Heart left ventricle (tissue), 16 donors: ENCODE results near the gene DGKA. TPM values are rescaled to one million over a fixed set of nuclear protein-coding genes. Genes with fewer than 3 reads are reported as not detected.

Experiments used
- ATAC-seq, 4 donors: fragments of 200-7000 bp; cut with Tn5 transposase; one replicate each; pipeline ENCODE4 v1.9.1; 2020 to 2022; ENCODE audit warnings: moderate library complexity in 4 of 4, mild to moderate bottlenecking in 3 of 4, moderate number of reproducible peaks in 1 of 4
- DNase-seq, 5 donors: peaks; one replicate each; pipeline ENCODE4 v3.0.0-alpha.2; 2020
- H3K27ac ChIP-seq, 12 donors: fragments of 200-600 bp; sonication (generic) in 4 of 12; one replicate each; pipeline versions ENCODE4 v1.5.0 to v1.8.0; 2016 to 2022; ENCODE audit warnings: mild to moderate bottlenecking in 2 of 12
- H3K27me3 ChIP-seq, 9 donors: fragments of 200-600 bp; sonication (generic) in 2 of 9; one replicate each; pipeline versions ENCODE4 v1.5.1 to v1.8.0; 2016 to 2022; ENCODE audit warnings: mild to moderate bottlenecking in 3 of 9
- H3K36me3 ChIP-seq, 9 donors: fragments of 200-600 bp; sonication (generic) in 2 of 9; one replicate each; pipeline versions ENCODE4 v1.5.0 to v1.8.0; 2018 to 2022; ENCODE audit warnings: mild to moderate bottlenecking in 2 of 9
- H3K4me1 ChIP-seq, 12 donors: fragments of 200-600 bp; sonication (generic) in 4 of 12; one replicate each; pipeline versions ENCODE4 v1.5.0 to v1.8.0; 2016 to 2022; ENCODE audit warnings: mild to moderate bottlenecking in 3 of 12
- H3K4me3 ChIP-seq, 12 donors: fragments of 200-600 bp; sonication (generic) in 4 of 12; one replicate each; pipeline versions ENCODE4 v1.5.0 to v1.8.0; 2017 to 2022; ENCODE audit warnings: mild to moderate bottlenecking in 9 of 12, moderate library complexity in 4 of 12
- H3K9me3 ChIP-seq, 12 donors: fragments of 200-600 bp; sonication (generic) in 4 of 12; one replicate each; pipeline versions ENCODE4 v1.5.0 to v1.8.0; 2016 to 2022; ENCODE audit warnings: mild to moderate bottlenecking in 1 of 12
- CTCF ChIP-seq, 12 donors: fragments of 200-600 bp; sonication (generic) in 4 of 12; IDR thresholded peaks; one replicate each; pipeline versions ENCODE4 v1.5.0 to v1.8.0; 2018 to 2022; ENCODE audit warnings: antibody characterized with exemption in 12 of 12, mild to moderate bottlenecking in 5 of 12
- POLR2A ChIP-seq, 2 donors: fragments of 450-650 bp; IDR thresholded peaks; one replicate each; pipeline ENCODE4 v1.6.1; 2017; ENCODE audit warnings: antibody characterized with exemption in 2 of 2, mild to moderate bottlenecking in 2 of 2, moderate library complexity in 2 of 2
- WGBS, 4 donors: extraction: QIAGEN DNeasy Blood & Tissue Kit in 2 of 4; methylation state at CpG; one replicate each; pipeline versions ENCODE4 v1.1.5 to v1.1.7; 2013 to 2018; 5-methylcytosine and 5-hydroxymethylcytosine counted together
- intact Hi-C, 10 donors: fragments of 100-400 bp; cut with DNase I; formaldehyde crosslinking; loops; one replicate each; pipeline versions ENCODE4 v1.11.1 to v1.14.2; 2022
- polyA plus RNA-seq, 2 donors: library from polyadenylated mRNA; stranded (reverse); fragments of 200-250 nt; gene quantifications; one replicate each; pipeline ENCODE4 v1.2.3, GENCODE V29; 2013
- total RNA-seq, 9 donors: library from RNA; depleted of rRNA in 2 of 9; stranded (reverse); fragments of >200 nt in 2 of 9; fragmentation: NEBNext Ultra II Directional in 3 of 9; extraction: Animal tissue kit (Norgen Biotek cat#: 25700) in 3 of 9; gene quantifications; one replicate each; pipeline versions ENCODE4 v1.1.0 to v1.2.4, GENCODE V29; 2016 to 2023
- donor health status: ischemic (EF 13 %, LVEDD 7.1; RV severe dilation, severe dysfunction).
- donor health status: healthy with polysubstance abuse.
- donor health status: DM: no; HTN: yes; CAD: no.
- donor health status: DM: no; HTN: no; CAD: no.
- donor health status: ischemic (EF 25% LVEDD 6.9; RV normal size, moderate dysfunction).
- donor health status: ischemic (EF 25% LVEDD 5.7; RV mildly dilated, moderate dysfunction).
- donor health status: healthy.
- donor health status: DM: yes; HTN: yes; CAD: no.
- donor health status: ischemic (EF 35%, LVEDD 5.7; RV mildly dilated, moderate dysfunction).
- donor health status: nonischemic (EF 11% LVEDD 7.7; RV severe dilation, severe dysfunction).
- donor health status: DM: yes; HTN: yes; CAD: no.
- donor health status: PGD.
- donor health status: ischemic (EF 29% LVEDD 5.4; RV normal size, mild dysfunction).
- donor health status: nonischemic (EF 23%, LVEDD 6.1; RV moderate dilation, normal function).

DGKA gene
- total and polyA plus RNA-seq, 11 donors, result 5.3 to 27.8 (median 7.8) TPM

DNA sequence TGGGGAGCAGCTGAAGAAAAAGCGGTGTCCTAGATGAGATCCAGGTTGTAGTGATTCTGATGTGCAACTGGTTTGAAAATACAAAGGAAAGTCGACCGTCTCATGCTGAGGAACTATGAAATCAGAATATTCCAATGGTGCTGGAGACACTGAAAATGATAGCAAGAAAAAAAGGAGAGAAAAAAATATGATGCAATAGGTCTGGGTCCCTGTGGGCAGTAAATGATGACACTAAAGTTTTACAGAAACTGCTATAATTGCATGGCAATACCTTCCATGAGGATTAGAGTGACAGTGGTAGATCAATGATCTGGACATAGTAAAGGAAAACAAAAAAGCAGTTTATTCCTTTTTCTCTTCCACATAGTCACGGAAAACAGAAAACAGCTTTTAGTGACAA lies 5.6 kb upstream of the DGKA start:
- peaks cover 0 to 45% (median 25%) of the 10 kb centered on the region in 12 donors for H3K4me1 ChIP-seq
- no peak for ATAC-seq
- peaks cover 0 to 27% (median 13%) of the 10 kb centered on the region in 9 donors for H3K36me3 ChIP-seq
- H3K4me3 ChIP-seq, result peak overlapping the region in 2 of 12 donors; percentile 83 to 94
- H3K27me3 ChIP-seq, result no peaks in the 10 kb centered on the region
- H3K27ac ChIP-seq, result peak overlapping the region in 1 of 12 donors; percentile 98
- no peak for DNase-seq
- no peak for TF ChIP-seq CTCF (IDR thresholded peaks at IDR 0.05)
- no peak for TF ChIP-seq POLR2A (IDR thresholded peaks at IDR 0.05)
- 81 to 88% (median 85%) methylated on average over 4 of the region's 4 CpGs for WGBS, 4 donors
- no peaks in the 10 kb centered on the region for H3K9me3 ChIP-seq
- intact Hi-C loops, result loop anchor here in 7 of 10 donors (1.0 to 5.0 kb wide), 6 partner anchors 16 to 108 kb away; partner anchors contain the start of genes ORMDL2 (in 2 of the 7), SARNP (in 2 of the 7), DNAJC14 (in 1 of the 7) and RAB5B (in 1 of the 7)

DNA sequence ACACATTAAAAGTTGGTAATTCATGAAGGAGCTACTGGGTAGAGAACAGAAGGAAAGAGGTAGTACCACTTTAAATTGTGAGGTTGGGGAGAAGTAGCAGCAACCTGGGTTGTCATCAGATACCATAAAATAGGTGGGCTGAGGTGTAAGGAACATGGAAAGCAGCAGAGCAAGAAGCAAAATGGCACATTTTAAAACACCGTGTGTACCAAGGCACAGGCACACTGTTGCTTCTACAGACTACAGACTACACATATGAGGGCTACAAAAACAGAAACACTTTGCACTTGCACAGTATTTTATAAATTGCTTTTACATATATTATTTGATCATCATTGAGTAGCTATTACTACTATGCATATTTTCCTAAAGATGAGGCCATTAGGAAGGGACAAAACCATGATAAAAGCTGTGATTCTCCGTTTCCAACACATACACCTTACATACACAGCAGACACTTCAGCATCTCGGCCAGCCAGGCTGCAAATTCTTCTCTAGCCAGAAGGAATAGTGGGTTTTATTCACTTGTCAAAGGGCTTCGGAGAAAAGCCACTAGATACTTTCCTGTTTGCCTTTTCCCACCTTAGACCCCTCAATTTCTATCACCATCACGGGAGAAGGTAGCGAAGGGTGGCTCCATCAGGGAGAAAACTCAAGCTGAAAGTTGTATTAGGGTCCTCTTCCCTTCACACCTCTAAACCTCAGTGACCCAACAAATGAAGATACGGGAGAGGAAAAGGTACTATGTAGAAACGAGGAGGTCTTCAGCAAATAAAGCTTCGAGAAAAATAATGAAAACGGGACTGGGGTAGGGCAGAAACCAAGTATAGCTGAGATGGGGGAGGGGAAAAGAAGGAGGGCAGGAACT lies 4.9 kb upstream of the DGKA start:
- Histone ChIP-seq H3K4me3 (peak overlapping the region; percentile 53 to 95 (median 82)), H3K27ac (peak overlapping the region; percentile 81 to 98 (median 97)), H3K4me1 (peaks cover 0 to 52% (median 30%) of the 10 kb centered on the region in 12 donors), H3K36me3 (peaks cover 0 to 27% (median 13%) of the 10 kb centered on the region in 9 donors), H3K9me3 (no peaks in the 10 kb centered on the region), H3K27me3 (no peaks in the 10 kb centered on the region)
- 13 to 18% (median 16%) methylated on average over 10 of the region's 10 CpGs for WGBS, 4 donors
- no peak for TF ChIP-seq POLR2A (IDR thresholded peaks at IDR 0.05)
- no peak for TF ChIP-seq CTCF (IDR thresholded peaks at IDR 0.05)
- DNase-seq, result no peak
- ATAC-seq, result no peak
- intact Hi-C loops, result loop anchor here in 8 of 10 donors (1.0 to 5.0 kb wide), 9 partner anchors 17 to 109 kb away; partner anchors contain the start of genes ORMDL2 (in 3 of the 8), SARNP (in 2 of the 8), DNAJC14 (in 1 of the 8) and RAB5B (in 1 of the 8)

GRCh38 chr12:55926738-55927587 lies 4.0 kb upstream of the DGKA start:
- intact Hi-C loops, result loop anchor here in 8 of 10 donors (1.0 to 5.0 kb wide), 9 partner anchors 45 to 110 kb away; partner anchors contain the start of genes DNAJC14 (in 3 of the 8), ORMDL2 (in 3 of the 8), SARNP (in 2 of the 8) and RAB5B (in 1 of the 8)
- peak overlapping the region; percentile 53 to 95 (median 82) for H3K4me3 ChIP-seq
- DNase-seq (peak; percentile 87 to 91 (median 89)), ATAC-seq (peak; percentile 87 to 91 (median 89))
- H3K27ac ChIP-seq, result peak overlapping the region; percentile 81 to 98 (median 97)
- TF ChIP-seq POLR2A (IDR thresholded peaks at IDR 0.05), result peak in 1 of 2 donors; percentile 51
- TF ChIP-seq CTCF (IDR thresholded peaks at IDR 0.05), result peak; percentile 38 to 96 (median 77)
- no peaks in the 10 kb centered on the region for H3K9me3 ChIP-seq
- H3K36me3 ChIP-seq, result peaks cover 0 to 22% (median 11%) of the 10 kb centered on the region in 9 donors
- WGBS, 4 donors, result 0% methylated on average over 32 to 42 of the region's 42 CpGs
- H3K27me3 ChIP-seq, result no peaks in the 10 kb centered on the region
- peaks cover 0 to 53% (median 34%) of the 10 kb centered on the region in 12 donors for H3K4me1 ChIP-seq
